ENCODE results near the gene TMEM259.

TMEM259 gene

DNA sequence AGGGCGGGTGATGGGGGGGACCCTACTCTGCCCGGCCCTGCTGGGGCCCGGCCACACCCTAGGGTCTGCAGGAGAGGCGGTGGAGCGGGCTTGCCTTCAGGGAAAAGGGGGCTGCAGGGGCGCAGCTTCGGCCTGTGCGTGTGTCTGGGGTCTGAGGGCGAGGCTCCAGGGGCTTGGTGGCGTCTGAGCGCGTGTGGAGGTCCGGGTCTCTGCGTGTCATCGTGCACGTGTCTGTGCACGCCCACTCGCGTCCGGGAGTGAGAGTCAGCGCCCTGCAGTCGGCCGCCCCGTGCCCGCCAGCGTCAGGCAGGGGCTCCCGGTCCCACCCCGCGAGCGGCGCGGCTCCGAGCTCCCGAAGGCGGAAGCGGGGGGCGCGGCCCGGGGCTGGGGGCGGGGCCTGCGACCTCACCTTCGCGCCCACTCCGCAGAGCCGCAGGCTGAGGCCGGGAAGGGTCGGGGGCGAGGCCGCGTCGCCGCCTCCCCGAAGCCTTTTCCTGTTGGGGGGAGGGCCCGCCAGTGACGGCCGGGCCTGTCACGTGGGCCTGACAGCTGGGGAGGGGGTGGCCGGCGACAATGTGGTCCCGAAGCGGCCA is 45.9 kb upstream of the TMEM259 start, which contains the start of gene ARHGAP45:
TSS of gene ARHGAP45 (plus strand) at position 420 of the 593 bp plus-strand sequence. CDS start 239 bp downstream, outside the sequence.
- ChIA-PET CTCF (interaction anchor here (0.6 to 4.9 kb wide), 12 partner anchors 10 to 363 kb away, joined by 3 to 34 read pairs (median 4); partner anchors contain the start of genes ABCA7 and CNN2), POLR2A (interaction anchor here (1.0 to 1.8 kb wide), 6 partner anchors 10 to 47 kb away, joined by 3 to 9 read pairs (median 4); partner anchors contain the start of genes ABCA7 and RNU6-2)
- peaks cover 0 to 15% (median 11%) of the 10 kb centered on the region in 4 experiments for H3K36me3 ChIP-seq (ENCODE audit: control insufficient read depth in 4 of 4, insufficient read depth in 4 of 4, low read length in 3 of 4)
- peaks cover 0 to 56% (median 50%) of the 10 kb centered on the region in 4 experiments for H3K4me1 ChIP-seq (ENCODE audit: control extremely low read depth in 1 of 4, control insufficient read depth in 4 of 4, insufficient read depth in 4 of 4, low read length in 3 of 4)
- DNase-seq: peak; percentile 61 to 83 (median 78)
- WGBS (ENCODE audit: insufficient coverage): 2% methylated on average over 44 of the region's 61 CpGs
- peak within 1 kb of the TSS in 1 of 2 experiments; percentile 75 for H3K27ac ChIP-seq (ENCODE audit: insufficient read depth in 1 of 2, low read depth in 1 of 2, low read length in 2 of 2, poor library complexity in 1 of 2, severe bottlenecking in 2 of 2)
- no peaks in the 10 kb centered on the region for H3K27me3 ChIP-seq (replicated peaks in 2 of 5; ENCODE audit: control insufficient read depth in 4 of 5, insufficient read depth in 5 of 5, low read length in 4 of 5)
- H3K9me3 ChIP-seq (ENCODE audit: control extremely low read depth in 1 of 5, control insufficient read depth in 4 of 5, insufficient read depth in 2 of 5, low read depth in 1 of 5, low read length in 4 of 5): no peaks in the 10 kb centered on the region
- H3K4me3 ChIP-seq (ENCODE audit: control insufficient read depth in 1 of 7, extremely low read depth in 1 of 7, insufficient read depth in 4 of 7, low read depth in 2 of 7, low read length in 6 of 7): peak within 1 kb of the TSS; percentile 58 to 91 (median 78)

- peak in 1 of 3 donors; percentile 38 for DNase-seq
- ChIA-PET POLR2A (interaction anchor here (1.0 to 1.8 kb wide), 6 partner anchors 8 to 47 kb away, joined by 3 to 9 read pairs (median 3); partner anchors contain the start of genes ABCA7 and RNU6-2), CTCF (interaction anchor here (0.9 to 4.9 kb wide), 5 partner anchors 11 to 29 kb away, joined by 3 to 34 read pairs (median 18); partner anchors contain the start of gene ABCA7)
- peaks cover 0 to 11% (median 9%) of the 10 kb centered on the region in 4 experiments for H3K36me3 ChIP-seq (ENCODE audit: control insufficient read depth in 4 of 4, insufficient read depth in 4 of 4, low read length in 3 of 4)
- no peak overlapping the region for H3K27ac ChIP-seq (ENCODE audit: insufficient read depth in 1 of 2, low read depth in 1 of 2, low read length in 2 of 2, poor library complexity in 1 of 2, severe bottlenecking in 2 of 2)
- peaks cover 0 to 56% (median 50%) of the 10 kb centered on the region in 4 experiments for H3K4me1 ChIP-seq (ENCODE audit: control extremely low read depth in 1 of 4, control insufficient read depth in 4 of 4, insufficient read depth in 4 of 4, low read length in 3 of 4)
- no peaks in the 10 kb centered on the region for H3K27me3 ChIP-seq (replicated peaks in 2 of 5; ENCODE audit: control insufficient read depth in 4 of 5, insufficient read depth in 5 of 5, low read length in 4 of 5)
- H3K4me3 ChIP-seq (ENCODE audit: control insufficient read depth in 1 of 7, extremely low read depth in 1 of 7, insufficient read depth in 4 of 7, low read depth in 2 of 7, low read length in 6 of 7): peak overlapping the region in 6 of 7 experiments; percentile 58 to 91 (median 82)
- H3K9me3 ChIP-seq (ENCODE audit: control extremely low read depth in 1 of 5, control insufficient read depth in 4 of 5, insufficient read depth in 2 of 5, low read depth in 1 of 5, low read length in 4 of 5): no peaks in the 10 kb centered on the region
- WGBS (ENCODE audit: insufficient coverage): 40% methylated on average over 17 of the region's 17 CpGs
Measured at GRCh38 chr19:1066251-1066747, 45.4 kb upstream of the TMEM259 start.

- Histone ChIP-seq H3K9me3 (ENCODE audit: control extremely low read depth in 1 of 5, control insufficient read depth in 4 of 5, insufficient read depth in 2 of 5, low read depth in 1 of 5, low read length in 4 of 5) (peaks cover 0 to 2% (median 0%) of the 10 kb centered on the region in 5 experiments), H3K4me3 (ENCODE audit: control insufficient read depth in 1 of 7, extremely low read depth in 1 of 7, insufficient read depth in 4 of 7, low read depth in 2 of 7, low read length in 6 of 7) (peak overlapping the region in 2 of 7 experiments; percentile 10 to 13), H3K4me1 (ENCODE audit: control extremely low read depth in 1 of 4, control insufficient read depth in 4 of 4, insufficient read depth in 4 of 4, low read length in 3 of 4) (peaks cover 0 to 55% (median 48%) of the 10 kb centered on the region in 4 experiments), H3K36me3 (ENCODE audit: control insufficient read depth in 4 of 4, insufficient read depth in 4 of 4, low read length in 3 of 4) (peaks cover 0 to 9% (median 5%) of the 10 kb centered on the region in 4 experiments), H3K27ac (ENCODE audit: insufficient read depth in 1 of 2, low read depth in 1 of 2, low read length in 2 of 2, poor library complexity in 1 of 2, severe bottlenecking in 2 of 2) (no peak overlapping the region), H3K27me3 (replicated peaks in 2 of 5; ENCODE audit: control insufficient read depth in 4 of 5, insufficient read depth in 5 of 5, low read length in 4 of 5) (no peaks in the 10 kb centered on the region)
- DNase-seq: no peak
- POLR2A ChIA-PET: interaction anchor here (1.3 to 1.5 kb wide), 3 partner anchors 9 to 24 kb away, joined by 3 to 5 read pairs (median 4); no protein-coding TSS in a partner anchor
- 92% methylated on average over 13 of the region's 17 CpGs for WGBS (ENCODE audit: insufficient coverage)
- CTCF ChIA-PET: interaction anchor here (0.9 to 4.9 kb wide), 8 partner anchors 9 to 34 kb away, joined by 3 to 34 read pairs (median 4); partner anchors contain the start of gene ABCA7
Measured at GRCh38 chr19:1065606-1066109, 44.7 kb upstream of the TMEM259 start.

- peaks cover 0 to 4% (median 3%) of the 10 kb centered on the region in 4 experiments for H3K36me3 ChIP-seq (ENCODE audit: control insufficient read depth in 4 of 4, insufficient read depth in 4 of 4, low read length in 3 of 4)
- H3K9me3 ChIP-seq (ENCODE audit: control extremely low read depth in 1 of 5, control insufficient read depth in 4 of 5, insufficient read depth in 2 of 5, low read depth in 1 of 5, low read length in 4 of 5): peaks cover 0 to 2% (median 0%) of the 10 kb centered on the region in 5 experiments
- DNase-seq: peak; percentile 74 to 78 (median 77)
- H3K4me3 ChIP-seq (ENCODE audit: control insufficient read depth in 1 of 7, extremely low read depth in 1 of 7, insufficient read depth in 4 of 7, low read depth in 2 of 7, low read length in 6 of 7): peak overlapping the region in 1 of 7 experiments; percentile 10
- no peaks in the 10 kb centered on the region for H3K27me3 ChIP-seq (replicated peaks in 2 of 5; ENCODE audit: control insufficient read depth in 4 of 5, insufficient read depth in 5 of 5, low read length in 4 of 5)
- H3K27ac ChIP-seq (ENCODE audit: insufficient read depth in 1 of 2, low read depth in 1 of 2, low read length in 2 of 2, poor library complexity in 1 of 2, severe bottlenecking in 2 of 2): no peak overlapping the region
- ChIA-PET POLR2A (interaction anchor here (1.3 to 1.5 kb wide), 4 partner anchors 10 to 38 kb away, joined by 3 to 5 read pairs (median 4); no protein-coding TSS in a partner anchor), CTCF (interaction anchor here (0.8 to 4.9 kb wide), 18 partner anchors 8 to 158 kb away, joined by 3 to 34 read pairs (median 4); partner anchors contain the start of gene ABCA7)
- H3K4me1 ChIP-seq (ENCODE audit: control extremely low read depth in 1 of 4, control insufficient read depth in 4 of 4, insufficient read depth in 4 of 4, low read length in 3 of 4): peaks cover 0 to 51% (median 43%) of the 10 kb centered on the region in 4 experiments
- WGBS (ENCODE audit: insufficient coverage): 15% methylated on average over 49 of the region's 60 CpGs
Measured at GRCh38 chr19:1064661-1065605, 44.0 kb upstream of the TMEM259 start.

DNA sequence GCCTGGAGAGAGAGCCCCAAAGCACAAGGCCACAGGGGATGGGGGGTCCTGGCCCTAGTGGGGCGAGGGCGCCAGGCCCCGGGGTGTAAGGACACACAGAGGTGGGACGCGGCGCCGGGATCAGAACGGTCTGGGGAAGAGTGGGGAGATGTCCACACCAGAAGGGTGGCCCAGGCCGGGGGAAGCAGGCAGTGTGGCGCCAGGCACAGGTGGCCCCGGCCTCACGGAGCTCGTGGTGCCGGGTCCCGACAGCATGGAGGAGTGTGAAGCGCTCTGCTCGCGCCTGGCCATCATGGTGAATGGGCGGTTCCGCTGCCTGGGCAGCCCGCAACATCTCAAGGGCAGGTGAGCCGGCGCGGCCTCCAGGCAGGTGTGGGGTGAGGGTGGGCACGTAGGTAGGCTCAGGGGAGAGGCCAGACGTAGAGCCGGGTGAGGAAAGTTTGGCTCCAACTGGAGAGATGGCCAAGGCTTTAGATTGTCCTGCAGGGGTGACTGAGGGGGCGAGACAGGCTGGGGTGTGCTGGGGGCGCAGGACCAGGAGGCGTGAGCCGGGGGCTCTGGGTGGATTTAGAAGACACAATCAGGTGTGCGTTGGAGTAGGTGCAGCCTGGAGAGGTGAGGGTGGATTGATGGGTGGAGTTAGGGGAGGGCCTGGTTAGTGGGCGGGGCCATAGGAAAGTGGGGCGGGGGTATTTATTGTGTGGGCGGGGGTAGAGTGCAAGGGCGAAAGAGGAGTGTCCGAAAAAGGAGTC is 43.2 kb upstream of the TMEM259 start:
- no peak for DNase-seq
- Histone ChIP-seq H3K9me3 (ENCODE audit: control extremely low read depth in 1 of 5, control insufficient read depth in 4 of 5, insufficient read depth in 2 of 5, low read depth in 1 of 5, low read length in 4 of 5) (peaks cover 0 to 5% (median 0%) of the 10 kb centered on the region in 5 experiments), H3K4me1 (ENCODE audit: control extremely low read depth in 1 of 4, control insufficient read depth in 4 of 4, insufficient read depth in 4 of 4, low read length in 3 of 4) (peaks cover 0 to 42% (median 35%) of the 10 kb centered on the region in 4 experiments), H3K27ac (ENCODE audit: insufficient read depth in 1 of 2, low read depth in 1 of 2, low read length in 2 of 2, poor library complexity in 1 of 2, severe bottlenecking in 2 of 2) (no peak overlapping the region), H3K27me3 (replicated peaks in 2 of 5; ENCODE audit: control insufficient read depth in 4 of 5, insufficient read depth in 5 of 5, low read length in 4 of 5) (no peaks in the 10 kb centered on the region), H3K4me3 (ENCODE audit: control insufficient read depth in 1 of 7, extremely low read depth in 1 of 7, insufficient read depth in 4 of 7, low read depth in 2 of 7, low read length in 6 of 7) (no peak overlapping the region), H3K36me3 (ENCODE audit: control insufficient read depth in 4 of 4, insufficient read depth in 4 of 4, low read length in 3 of 4) (peaks cover 0 to 3% (median 3%) of the 10 kb centered on the region in 4 experiments)
- CTCF ChIA-PET: interaction anchor here (0.6 to 4.9 kb wide), 18 partner anchors 7 to 158 kb away, joined by 3 to 34 read pairs (median 4); partner anchors contain the start of gene ABCA7
- POLR2A ChIA-PET: interaction anchor here (1.3 to 1.5 kb wide), 3 partner anchors 23 to 37 kb away, joined by 3 to 5 read pairs (median 4); no protein-coding TSS in a partner anchor
- WGBS (ENCODE audit: insufficient coverage): 93% methylated on average over 27 of the region's 37 CpGs

All from common myeloid progenitor, CD34-positive (primary cell).